ENCODE data around the gene AMMECR1.

The AMMECR1 gene

GRCh38 chrX:110210417-110211139, 107.3 kb downstream of the AMMECR1 start:
- no peak overlapping the region for H3K4me2 ChIP-seq
- H3K4me3 ChIP-seq (IDR thresholded peaks at IDR 0.05; ENCODE audit: insufficient read depth, low read depth, low read length), result no peak overlapping the region
- H3K36me3 ChIP-seq (ENCODE audit: insufficient read depth), result no peaks in the 10 kb centered on the region
- H3K9ac ChIP-seq, result no peak overlapping the region
- no peaks in the 10 kb centered on the region for H3K4me1 ChIP-seq (ENCODE audit: low read depth, poor library complexity, severe bottlenecking)
- TF ChIP-seq CTCF (conservative IDR thresholded peaks at IDR 0.05; ENCODE audit: low read depth, low read length), result no peak
- H3K79me2 ChIP-seq (ENCODE audit: insufficient read depth, low read depth), result no peaks in the 10 kb centered on the region
- no peaks in the 10 kb centered on the region for H4K20me1 ChIP-seq (ENCODE audit: insufficient read depth)
- no peak overlapping the region for H3K27ac ChIP-seq
- H2AFZ ChIP-seq (ENCODE audit: low read depth), result no peak overlapping the region
- H3K27me3 ChIP-seq (ENCODE audit: insufficient read depth, low read depth), result no peaks in the 10 kb centered on the region

GRCh38 chrX:110208092-110208491, 109.8 kb downstream of the AMMECR1 start:
- H3K4me2 ChIP-seq, result no peak overlapping the region
- no peaks in the 10 kb centered on the region for H3K36me3 ChIP-seq (ENCODE audit: insufficient read depth)
- H4K20me1 ChIP-seq (ENCODE audit: insufficient read depth), result no peaks in the 10 kb centered on the region
- no peak overlapping the region for H3K4me3 ChIP-seq (IDR thresholded peaks at IDR 0.05; ENCODE audit: insufficient read depth, low read depth, low read length)
- no peaks in the 10 kb centered on the region for H3K4me1 ChIP-seq (ENCODE audit: low read depth, poor library complexity, severe bottlenecking)
- TF ChIP-seq CTCF (conservative IDR thresholded peaks at IDR 0.05; ENCODE audit: low read depth, low read length), result no peak
- no peak overlapping the region for H3K9ac ChIP-seq
- H3K79me2 ChIP-seq (ENCODE audit: insufficient read depth, low read depth), result no peaks in the 10 kb centered on the region
- no peak overlapping the region for H3K27ac ChIP-seq
- no peak overlapping the region for H2AFZ ChIP-seq (ENCODE audit: low read depth)
- H3K27me3 ChIP-seq (ENCODE audit: insufficient read depth, low read depth), result no peaks in the 10 kb centered on the region

- no peak overlapping the region for H3K9ac ChIP-seq
- H3K4me2 ChIP-seq, result no peak overlapping the region
- H3K27ac ChIP-seq, result no peak overlapping the region
- H3K27me3 ChIP-seq (ENCODE audit: insufficient read depth, low read depth), result no peaks in the 10 kb centered on the region
- no peaks in the 10 kb centered on the region for H3K79me2 ChIP-seq (ENCODE audit: insufficient read depth, low read depth)
- no peak overlapping the region for H2AFZ ChIP-seq (ENCODE audit: low read depth)
- no peak for TF ChIP-seq CTCF (conservative IDR thresholded peaks at IDR 0.05; ENCODE audit: low read depth, low read length)
- H3K4me3 ChIP-seq (IDR thresholded peaks at IDR 0.05; ENCODE audit: insufficient read depth, low read depth, low read length), result no peak overlapping the region
- no peaks in the 10 kb centered on the region for H3K36me3 ChIP-seq (ENCODE audit: insufficient read depth)
- H3K4me1 ChIP-seq (ENCODE audit: low read depth, poor library complexity, severe bottlenecking), result no peaks in the 10 kb centered on the region
- no peaks in the 10 kb centered on the region for H4K20me1 ChIP-seq (ENCODE audit: insufficient read depth)
These were observed 112.9 kb downstream of the AMMECR1 start for GRCh38 chrX:110204986-110205385.

- Histone ChIP-seq H3K27me3 (ENCODE audit: insufficient read depth, low read depth) (no peaks in the 10 kb centered on the region), H3K36me3 (ENCODE audit: insufficient read depth) (no peaks in the 10 kb centered on the region), H3K4me3 (IDR thresholded peaks at IDR 0.05; ENCODE audit: insufficient read depth, low read depth, low read length) (no peak overlapping the region), H2AFZ (ENCODE audit: low read depth) (no peak overlapping the region), H3K9ac (no peak overlapping the region), H3K27ac (no peak overlapping the region), H3K4me1 (ENCODE audit: low read depth, poor library complexity, severe bottlenecking) (no peaks in the 10 kb centered on the region), H3K4me2 (no peak overlapping the region), H4K20me1 (ENCODE audit: insufficient read depth) (no peaks in the 10 kb centered on the region), H3K79me2 (ENCODE audit: insufficient read depth, low read depth) (no peaks in the 10 kb centered on the region)
- TF ChIP-seq CTCF (conservative IDR thresholded peaks at IDR 0.05; ENCODE audit: low read depth, low read length), result no peak
These were observed 116.1 kb downstream of the AMMECR1 start for GRCh38 chrX:110201799-110202198.
